Activated CD4-positive, alpha-beta memory T cell treated with anti-CD3 and anti-CD28 coated beads, Interleukin-2, amount 10 ng/mL, durations not matched to agents 7 days and 5 days (primary cell): ENCODE results near the gene ARHGAP25. TPM values are rescaled to one million over a fixed set of nuclear protein-coding genes. Genes with fewer than 3 reads are reported as not detected.

ENCODE experiments used
- CTCF ChIA-PET: fragments of 350-600 bp; sonication (Branson Sonifier 250); formaldehyde crosslinking; loops from one replicate; lab custom pipeline; 2021; ENCODE audit warnings: antibody characterized with exemption, inconsistent platforms; lab: Charles Lee
- POLR2A ChIA-PET: fragments of 350-600 bp; sonication (Branson Sonifier 250); formaldehyde crosslinking; loops from one replicate; lab custom pipeline; 2021; ENCODE audit warnings: antibody characterized with exemption; lab: Charles Lee
- DNase-seq: peaks from one replicate; pipeline ENCODE4 v3.0.0-alpha.2; 2020
- H3K27ac Mint-ChIP-seq: one replicate; pipeline ENCODE4 v1.8.0; 2021; ENCODE audit warnings: mild to moderate bottlenecking, mixed read lengths
- H3K27me3 Mint-ChIP-seq: one replicate; pipeline ENCODE4 v1.8.0; 2021; ENCODE audit warnings: mixed read lengths
- H3K36me3 Mint-ChIP-seq: one replicate; pipeline ENCODE4 v1.8.0; 2021; ENCODE audit warnings: low read depth, mixed read lengths
- H3K4me1 Mint-ChIP-seq: one replicate; pipeline ENCODE4 v1.8.0; 2021; ENCODE audit warnings: mixed read lengths
- H3K4me3 Mint-ChIP-seq: one replicate; pipeline ENCODE4 v1.8.0; 2021; ENCODE audit warnings: mild to moderate bottlenecking, mixed read lengths
- H3K9me3 Mint-ChIP-seq: one replicate; pipeline ENCODE4 v1.8.0; 2021; ENCODE audit warnings: mixed read lengths
- total RNA-seq, 2 experiments: library from RNA; stranded (reverse); gene quantifications; one replicate each; pipeline ENCODE4 v1.2.3, GENCODE V29; 2021

The ARHGAP25 gene
- total RNA-seq, 2 experiments from 2014 or later, result 128 to 132 TPM

DNA sequence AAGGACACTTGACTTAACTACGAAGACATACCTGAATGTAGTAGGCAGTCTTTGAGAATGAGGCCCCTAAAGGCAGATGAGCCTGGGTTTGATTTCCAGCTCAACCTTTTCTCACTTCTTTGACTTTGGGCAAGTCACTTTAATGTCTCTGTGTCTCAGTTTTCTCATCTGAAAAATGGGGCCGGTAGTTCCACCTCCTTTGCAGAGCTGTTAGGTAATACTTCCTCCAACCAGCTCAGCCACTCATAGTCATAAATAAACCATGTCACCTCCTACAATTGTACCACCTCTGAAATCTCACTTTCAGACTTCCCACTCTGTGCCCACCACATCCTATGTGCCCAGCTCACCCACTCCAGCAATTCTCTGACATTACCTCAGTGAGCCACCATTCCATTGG lies 10.4 kb downstream of the ARHGAP25 start:
- Mint-ChIP-seq H3K27ac (peak overlapping the region; percentile 79), H3K4me1 (peaks cover 92% of the 10 kb centered on the region), H3K9me3 (no peaks in the 10 kb centered on the region), H3K27me3 (no peaks in the 10 kb centered on the region), H3K4me3 (peak overlapping the region; percentile 16), H3K36me3 (peaks cover 87% of the 10 kb centered on the region)
- POLR2A ChIA-PET, result interaction anchor here (1.0 to 22.1 kb wide), 10 partner anchors 9 to 280 kb away, joined by 3 to 491 read pairs (median 6); partner anchors contain the start of gene ARHGAP25
- CTCF ChIA-PET, result interaction anchor here (1.0 to 3.3 kb wide), 10 partner anchors 8 to 180 kb away, joined by 3 to 13 read pairs (median 5); partner anchors contain the start of gene ARHGAP25
- DNase-seq, result peak; percentile 40

- no peaks in the 10 kb centered on the region for H3K27me3 Mint-ChIP-seq
- H3K27ac Mint-ChIP-seq, result peak overlapping the region; percentile 79
- ChIA-PET POLR2A (interaction anchor here (1.0 to 22.1 kb wide), 8 partner anchors 5 to 162 kb away, joined by 3 to 491 read pairs (median 93); partner anchors contain the start of gene ARHGAP25), CTCF (interaction anchor here (1.0 to 1.4 kb wide), 3 partner anchors 16 to 29 kb away, joined by 3 to 5 read pairs (median 3); no protein-coding TSS in a partner anchor)
- H3K4me1 Mint-ChIP-seq, result peaks cover 91% of the 10 kb centered on the region
- no peak overlapping the region for H3K4me3 Mint-ChIP-seq
- H3K36me3 Mint-ChIP-seq, result peaks cover 84% of the 10 kb centered on the region
- DNase-seq, result peak; percentile 3
- H3K9me3 Mint-ChIP-seq, result no peaks in the 10 kb centered on the region
Observed at GRCh38 chr2:68746408-68746807, 11.8 kb downstream of the ARHGAP25 start.

DNA sequence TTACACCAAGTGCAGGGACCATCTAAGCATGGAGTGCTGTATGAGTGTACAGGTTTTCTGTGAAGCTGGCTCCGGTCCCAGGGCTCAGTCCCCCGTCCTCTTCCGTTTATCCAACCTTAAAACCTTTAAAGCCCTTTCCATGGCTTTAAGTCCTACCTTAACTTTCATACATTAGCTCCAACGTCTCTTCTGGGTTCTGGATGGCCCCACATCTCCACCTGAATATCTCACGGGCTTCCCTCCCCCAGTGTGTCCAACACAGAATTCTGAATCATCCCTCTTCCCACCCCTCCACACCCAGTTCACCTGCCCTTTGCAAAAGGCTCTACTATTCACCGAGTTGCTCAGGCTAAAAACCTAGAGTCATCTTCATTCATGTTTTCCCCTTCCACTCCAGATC lies 12.8 kb downstream of the ARHGAP25 start:
- H3K27ac Mint-ChIP-seq, result peak overlapping the region; percentile 72
- DNase-seq, result peak; percentile 14
- H3K36me3 Mint-ChIP-seq, result peaks cover 84% of the 10 kb centered on the region
- POLR2A ChIA-PET, result interaction anchor here (2.1 to 22.1 kb wide), 4 partner anchors 6 to 26 kb away, joined by 6 to 491 read pairs (median 248); partner anchors contain the start of gene ARHGAP25
- CTCF ChIA-PET, result interaction anchor here (2.1 to 2.3 kb wide), 2 partner anchors 38 to 284 kb away, joined by 6 to 10 read pairs; no protein-coding TSS in a partner anchor
- no peaks in the 10 kb centered on the region for H3K27me3 Mint-ChIP-seq
- H3K9me3 Mint-ChIP-seq, result no peaks in the 10 kb centered on the region
- H3K4me1 Mint-ChIP-seq, result peaks cover 93% of the 10 kb centered on the region
- peak overlapping the region; percentile 22 for H3K4me3 Mint-ChIP-seq

GRCh38 chr2:68747900-68748299 lies 13.3 kb downstream of the ARHGAP25 start:
- Mint-ChIP-seq H3K36me3 (peaks cover 80% of the 10 kb centered on the region), H3K4me1 (peaks cover 93% of the 10 kb centered on the region), H3K27ac (peak overlapping the region; percentile 72), H3K4me3 (peak overlapping the region; percentile 22), H3K9me3 (no peaks in the 10 kb centered on the region), H3K27me3 (no peaks in the 10 kb centered on the region)
- ChIA-PET POLR2A (interaction anchor here (0.8 to 22.1 kb wide), 5 partner anchors 7 to 26 kb away, joined by 3 to 491 read pairs (median 141); partner anchors contain the start of gene ARHGAP25), CTCF (interaction anchor here (1.5 to 5.1 kb wide), 7 partner anchors 8 to 285 kb away, joined by 4 to 89 read pairs (median 10); no protein-coding TSS in a partner anchor)
- peak; percentile 12 for DNase-seq

DNA sequence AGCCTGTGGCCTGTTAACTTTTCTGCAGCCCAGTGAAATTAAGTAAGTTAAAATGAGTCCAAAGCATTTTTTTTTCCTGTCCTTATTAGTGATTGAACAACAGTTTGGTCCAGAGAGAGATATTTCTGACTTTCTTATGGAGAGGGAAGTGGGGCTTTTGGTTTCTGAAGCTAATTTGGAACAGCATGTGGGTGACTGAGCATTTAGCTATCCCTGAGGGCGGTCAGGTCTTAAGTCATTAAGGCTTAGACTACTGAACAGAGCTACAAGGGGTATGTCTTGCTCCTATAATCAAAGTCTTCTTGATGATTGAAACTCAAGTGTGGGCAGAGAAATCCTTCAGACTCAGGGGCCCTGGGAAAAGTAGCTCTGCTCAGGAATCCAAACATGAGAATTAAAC lies 14.0 kb downstream of the ARHGAP25 start:
- H3K36me3 Mint-ChIP-seq, result peaks cover 79% of the 10 kb centered on the region
- H3K4me3 Mint-ChIP-seq, result no peak overlapping the region
- CTCF ChIA-PET, result interaction anchor here (1.0 to 5.1 kb wide), 8 partner anchors 9 to 285 kb away, joined by 4 to 89 read pairs (median 10); no protein-coding TSS in a partner anchor
- no peaks in the 10 kb centered on the region for H3K9me3 Mint-ChIP-seq
- no peak for DNase-seq
- POLR2A ChIA-PET, result interaction anchor here (0.8 to 22.1 kb wide), 6 partner anchors 7 to 283 kb away, joined by 3 to 491 read pairs (median 76); partner anchors contain the start of gene ARHGAP25
- H3K4me1 Mint-ChIP-seq, result peaks cover 93% of the 10 kb centered on the region
- H3K27ac Mint-ChIP-seq, result peak overlapping the region; percentile 76
- no peaks in the 10 kb centered on the region for H3K27me3 Mint-ChIP-seq

GRCh38 chr2:68749345-68749744 lies 14.7 kb downstream of the ARHGAP25 start:
- Mint-ChIP-seq H3K4me3 (no peak overlapping the region), H3K9me3 (no peaks in the 10 kb centered on the region), H3K27me3 (no peaks in the 10 kb centered on the region), H3K36me3 (peaks cover 77% of the 10 kb centered on the region), H3K4me1 (peaks cover 93% of the 10 kb centered on the region), H3K27ac (peak overlapping the region; percentile 76)
- POLR2A ChIA-PET, result interaction anchor here (0.8 to 22.1 kb wide), 6 partner anchors 8 to 284 kb away, joined by 3 to 491 read pairs (median 76); partner anchors contain the start of gene ARHGAP25
- peak; percentile 14 for DNase-seq
- CTCF ChIA-PET, result interaction anchor here (0.7 to 5.2 kb wide), 11 partner anchors 9 to 284 kb away, joined by 3 to 92 read pairs (median 10); no protein-coding TSS in a partner anchor

DNA sequence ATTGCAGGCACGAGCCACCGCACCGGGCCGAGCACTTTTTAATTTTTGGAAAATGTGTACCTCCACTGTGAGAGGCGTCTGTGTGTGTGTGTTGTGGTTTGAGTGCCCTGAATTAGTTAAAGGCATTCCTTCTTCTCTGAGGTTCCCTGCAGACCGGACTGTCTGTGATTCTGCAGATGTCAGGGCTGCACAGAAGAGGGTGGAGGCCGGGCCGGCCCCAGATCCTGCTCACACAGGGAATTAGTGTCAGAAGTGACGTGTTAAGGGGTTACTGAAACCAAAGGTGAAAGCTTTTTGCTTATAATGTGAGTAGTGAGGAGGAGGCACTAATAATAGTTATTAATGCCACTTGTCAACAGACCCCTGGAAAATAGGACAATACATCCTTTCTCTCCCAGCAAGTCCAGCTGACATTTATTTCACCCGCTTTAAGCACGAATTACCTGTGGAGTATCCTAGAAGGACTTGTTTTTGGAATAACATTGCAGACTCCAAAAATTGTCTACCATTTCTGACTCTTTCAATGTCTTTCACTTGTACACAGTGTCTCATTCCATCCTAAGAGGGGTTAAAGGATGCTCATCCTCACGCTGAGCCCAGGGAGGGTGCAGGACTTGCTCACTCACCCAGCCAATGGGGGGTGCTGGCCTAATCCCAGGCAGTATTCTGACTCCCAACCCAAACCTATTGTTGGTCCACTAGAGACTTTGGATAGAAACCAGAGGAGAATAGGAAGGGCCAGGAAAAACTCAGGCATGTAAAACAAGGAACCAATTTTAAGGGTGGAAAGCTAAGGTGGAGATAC lies 16.2 kb downstream of the ARHGAP25 start:
- Mint-ChIP-seq H3K36me3 (peaks cover 74% of the 10 kb centered on the region), H3K27me3 (no peaks in the 10 kb centered on the region), H3K4me3 (no peak overlapping the region), H3K4me1 (peaks cover 90% of the 10 kb centered on the region), H3K9me3 (no peaks in the 10 kb centered on the region), H3K27ac (peak overlapping the region; percentile 77)
- CTCF ChIA-PET, result interaction anchor here (0.7 to 5.9 kb wide), 39 partner anchors 7 to 288 kb away, joined by 3 to 92 read pairs (median 9); partner anchors contain the start of genes APLF, ARHGAP25 and FBXO48
- DNase-seq, result peak; percentile 14
- POLR2A ChIA-PET, result interaction anchor here (0.8 to 22.1 kb wide), 15 partner anchors 9 to 285 kb away, joined by 3 to 491 read pairs (median 10); partner anchors contain the start of genes APLF, ARHGAP25 and FBXO48

GRCh38 chr2:68751397-68752339 lies 17.1 kb downstream of the ARHGAP25 start:
- POLR2A ChIA-PET, result interaction anchor here (0.8 to 22.1 kb wide), 16 partner anchors 10 to 284 kb away, joined by 3 to 491 read pairs (median 7); partner anchors contain the start of genes APLF, ARHGAP25 and FBXO48
- peak overlapping the region; percentile 11 for H3K4me3 Mint-ChIP-seq
- H3K4me1 Mint-ChIP-seq, result peaks cover 92% of the 10 kb centered on the region
- peak; percentile 93 for DNase-seq
- H3K27ac Mint-ChIP-seq, result peak overlapping the region; percentile 77
- CTCF ChIA-PET, result interaction anchor here (0.8 to 5.9 kb wide), 45 partner anchors 8 to 298 kb away, joined by 3 to 92 read pairs (median 7); partner anchors contain the start of genes APLF, ARHGAP25 and FBXO48
- H3K9me3 Mint-ChIP-seq, result peaks cover 5% of the 10 kb centered on the region
- peaks cover 76% of the 10 kb centered on the region for H3K36me3 Mint-ChIP-seq
- no peaks in the 10 kb centered on the region for H3K27me3 Mint-ChIP-seq

- H3K36me3 Mint-ChIP-seq, result peaks cover 77% of the 10 kb centered on the region
- peak; percentile 43 for DNase-seq
- peak overlapping the region; percentile 75 for H3K27ac Mint-ChIP-seq
- H3K4me3 Mint-ChIP-seq, result peak overlapping the region; percentile 43
- H3K4me1 Mint-ChIP-seq, result peaks cover 89% of the 10 kb centered on the region
- no peaks in the 10 kb centered on the region for H3K27me3 Mint-ChIP-seq
- ChIA-PET CTCF (interaction anchor here (0.8 to 5.9 kb wide), 14 partner anchors 9 to 294 kb away, joined by 3 to 92 read pairs (median 12); partner anchors contain the start of gene ARHGAP25), POLR2A (interaction anchor here (0.8 to 22.1 kb wide), 11 partner anchors 9 to 172 kb away, joined by 3 to 491 read pairs (median 17); partner anchors contain the start of gene ARHGAP25)
- H3K9me3 Mint-ChIP-seq, result peaks cover 10% of the 10 kb centered on the region
Observed at GRCh38 chr2:68753318-68753717, 18.7 kb downstream of the ARHGAP25 start.

- CTCF ChIA-PET, result interaction anchor here (1.1 to 5.9 kb wide), 3 partner anchors 10 to 170 kb away, joined by 5 to 79 read pairs (median 10); no protein-coding TSS in a partner anchor
- H3K27ac Mint-ChIP-seq, result peak overlapping the region; percentile 55
- POLR2A ChIA-PET, result interaction anchor here (1.6 to 22.1 kb wide), 5 partner anchors 10 to 34 kb away, joined by 8 to 491 read pairs (median 21); partner anchors contain the start of gene ARHGAP25
- peaks cover 80% of the 10 kb centered on the region for H3K36me3 Mint-ChIP-seq
- H3K9me3 Mint-ChIP-seq, result peaks cover 10% of the 10 kb centered on the region
- peaks cover 90% of the 10 kb centered on the region for H3K4me1 Mint-ChIP-seq
- H3K4me3 Mint-ChIP-seq, result peak overlapping the region; percentile 10
- H3K27me3 Mint-ChIP-seq, result no peaks in the 10 kb centered on the region
- no peak for DNase-seq
Observed at GRCh38 chr2:68755071-68755470, 20.5 kb downstream of the ARHGAP25 start.

DNA sequence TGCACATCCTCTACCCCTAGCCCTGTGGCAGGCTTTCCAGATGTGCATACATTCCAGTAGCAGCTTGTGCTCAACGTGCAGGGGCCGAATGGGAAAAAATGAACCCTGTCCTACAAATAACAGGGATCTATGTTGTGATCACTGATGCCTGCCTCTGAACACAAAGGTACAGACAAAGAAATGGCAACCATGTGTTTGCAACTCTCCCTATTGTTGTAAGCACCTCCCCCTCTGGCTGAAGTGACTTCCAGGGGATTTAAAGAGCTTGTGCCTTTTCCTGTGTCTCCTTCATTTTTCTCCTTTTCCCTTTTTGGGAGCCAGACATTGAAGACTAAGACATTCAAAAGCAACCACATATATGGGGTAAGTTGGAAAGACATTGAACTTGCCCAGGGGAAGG lies 21.6 kb downstream of the ARHGAP25 start:
- Mint-ChIP-seq H3K27me3 (no peaks in the 10 kb centered on the region), H3K27ac (no peak overlapping the region), H3K4me1 (peaks cover 90% of the 10 kb centered on the region), H3K4me3 (no peak overlapping the region), H3K36me3 (peaks cover 79% of the 10 kb centered on the region), H3K9me3 (peaks cover 10% of the 10 kb centered on the region)
- ChIA-PET POLR2A (interaction anchor here (1.2 to 22.1 kb wide), 6 partner anchors 9 to 35 kb away, joined by 5 to 491 read pairs (median 15); partner anchors contain the start of gene ARHGAP25), CTCF (interaction anchor here (1.1 to 5.9 kb wide), 5 partner anchors 9 to 169 kb away, joined by 4 to 79 read pairs (median 6); no protein-coding TSS in a partner anchor)
- no peak for DNase-seq
